ENCODE results near the gene RPL22L1.
"Not testable (repeated sequence)": the region's sequence is repeated elsewhere in the genome, so short reads cannot be mapped to it uniquely, and the experiment has no call there.

- TF ChIP-seq CTCF (IDR thresholded peaks at IDR 0.05; ENCODE audit: poor library complexity); EZH2 (IDR thresholded peaks at IDR 0.05; ENCODE audit: borderline replicate concordance); EZH2phosphoT487 (IDR thresholded peaks at IDR 0.05; ENCODE audit: low read depth, severe bottlenecking, unreplicated experiment): not testable (repeated sequence)
Measured at GRCh38 chr3:170823562-170823961, 46.4 kb downstream of the RPL22L1 start.
